Activated B cell treated with CpG ODN at 0.5 μM for 24 hours (primary cell): Measurements from ENCODE around the gene RHPN2. TPM values are rescaled to one million over a fixed set of nuclear protein-coding genes. Genes with fewer than 3 reads are reported as not detected.

ENCODE experiments used
- ATAC-seq: fragments of 200-7000 bp; cut with Tn5 transposase; one replicate; pipeline ENCODE4 v1.10.0; 2021; ENCODE audit warnings: low read depth, mild to moderate bottlenecking, moderate library complexity
- CTCF ChIA-PET: fragments of 350-600 bp; sonication (Branson Sonifier 250); formaldehyde crosslinking; loops from one replicate; lab custom pipeline; 2021; ENCODE audit warnings: antibody characterized with exemption; lab: Charles Lee
- POLR2A ChIA-PET: fragments of 350-600 bp; sonication (Branson Sonifier 250); formaldehyde crosslinking; loops from one replicate; lab custom pipeline; 2021; ENCODE audit warnings: antibody characterized with exemption; lab: Charles Lee
- DNase-seq: peaks from one replicate; pipeline ENCODE4 v3.0.0; 2022
- H3K27ac Mint-ChIP-seq: one replicate; pipeline ENCODE4 v1.8.0; 2020; ENCODE audit warnings: mixed read lengths
- H3K27me3 Mint-ChIP-seq: one replicate; pipeline ENCODE4 v1.8.0; 2021; ENCODE audit warnings: mixed read lengths
- H3K36me3 Mint-ChIP-seq: one replicate; pipeline ENCODE4 v1.8.0; 2021; ENCODE audit warnings: low read depth, mixed read lengths
- H3K4me1 Mint-ChIP-seq: one replicate; pipeline ENCODE4 v1.8.0; 2021; ENCODE audit warnings: mixed read lengths
- H3K4me3 Mint-ChIP-seq: one replicate; pipeline ENCODE4 v1.8.0; 2020; ENCODE audit warnings: mild to moderate bottlenecking, mixed read lengths
- H3K9me3 Mint-ChIP-seq: one replicate; pipeline ENCODE4 v1.8.0; 2020; ENCODE audit warnings: mixed read lengths
- CTCF ChIP-seq: fragments of 200-600 bp; IDR thresholded peaks from one replicate; pipeline ENCODE4 v1.8.0; 2022; ENCODE audit warnings: antibody characterized with exemption, mild to moderate bottlenecking
- intact Hi-C: fragments of 100-400 bp; cut with micrococcal nuclease; formaldehyde crosslinking; loops from one replicate; pipeline ENCODE4 v1.15.1; 2024
- total RNA-seq: library from RNA; stranded (reverse); gene quantifications from 2 replicates; pipeline ENCODE4 v1.2.3, GENCODE V29; 2022

Gene RHPN2
- total RNA-seq, 1 donor from 2014 or later = 1.7 TPM

DNA sequence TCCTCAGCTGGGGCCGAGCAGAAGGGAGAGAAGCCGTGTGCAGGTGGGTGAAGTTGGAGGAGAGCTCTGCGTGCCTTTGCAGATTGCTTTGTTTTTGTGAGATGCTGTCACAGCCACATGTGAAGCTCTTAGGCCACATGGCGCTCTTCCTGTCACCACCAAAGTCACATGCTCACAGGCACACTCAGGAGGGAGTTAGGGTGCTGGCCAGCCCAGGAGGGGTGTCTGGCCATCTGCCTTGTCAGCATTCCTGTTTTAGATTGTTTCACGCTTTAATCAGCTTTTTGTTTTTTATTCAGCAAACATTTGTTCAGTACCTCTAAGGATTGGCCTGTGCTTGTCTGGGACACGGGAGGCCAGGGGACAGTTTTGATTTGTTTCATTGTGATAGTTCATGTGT, 38.2 kb upstream of the RHPN2 start:
- Mint-ChIP-seq H3K27ac (no peak overlapping the region), H3K4me1 (no peaks in the 10 kb centered on the region), H3K27me3 (no peaks in the 10 kb centered on the region), H3K4me3 (no peak overlapping the region), H3K36me3 (peaks cover 69% of the 10 kb centered on the region), H3K9me3 (no peaks in the 10 kb centered on the region)
- TF ChIP-seq CTCF = no peak
- POLR2A ChIA-PET = no interaction called here
- ATAC-seq = no peak
- no peak for DNase-seq
- intact Hi-C loops = no loop called here
- CTCF ChIA-PET = no interaction called here

DNA sequence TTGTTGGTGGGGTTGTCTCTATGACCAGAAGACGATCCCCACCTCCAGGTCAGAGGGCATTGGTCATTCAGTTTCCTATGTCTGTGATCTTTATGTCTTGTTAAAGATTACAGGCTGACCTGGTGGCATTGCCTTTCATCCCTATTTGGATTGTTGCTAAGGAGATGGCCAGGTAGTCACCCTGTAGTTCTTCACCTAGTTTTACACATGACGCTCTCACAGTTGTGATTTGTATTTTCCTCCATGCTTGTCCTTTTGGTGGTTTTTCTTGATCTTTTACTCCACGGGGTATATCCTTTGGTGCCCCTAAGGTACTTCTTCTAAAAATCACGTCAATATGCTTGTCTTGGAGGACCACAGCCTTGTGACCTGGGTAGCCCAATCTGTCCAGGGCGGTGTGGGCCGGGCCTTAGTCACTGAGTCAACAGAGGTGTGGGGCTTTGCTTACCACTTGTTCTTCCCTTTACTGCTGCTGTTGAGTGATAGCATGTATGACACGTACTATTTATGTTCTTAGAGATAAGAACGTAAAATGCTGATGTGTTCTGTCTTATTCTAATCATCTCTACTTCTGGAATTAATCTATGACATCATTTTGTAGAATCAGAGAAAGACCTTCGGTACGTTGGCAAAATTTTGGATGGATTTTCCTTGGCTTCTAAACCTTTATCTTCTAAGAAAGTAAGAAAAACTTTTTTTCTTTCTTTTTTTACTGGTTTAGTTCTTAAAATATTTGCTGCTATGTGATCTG, 36.4 kb upstream of the RHPN2 start:
- Mint-ChIP-seq H3K27me3 (no peaks in the 10 kb centered on the region), H3K36me3 (peaks cover 73% of the 10 kb centered on the region), H3K4me3 (no peak overlapping the region), H3K4me1 (no peaks in the 10 kb centered on the region), H3K27ac (no peak overlapping the region), H3K9me3 (no peaks in the 10 kb centered on the region)
- POLR2A ChIA-PET = no interaction called here
- ATAC-seq (no peak), DNase-seq (no peak)
- intact Hi-C loops = no loop called here
- no peak for TF ChIP-seq CTCF
- CTCF ChIA-PET = no interaction called here

DNA sequence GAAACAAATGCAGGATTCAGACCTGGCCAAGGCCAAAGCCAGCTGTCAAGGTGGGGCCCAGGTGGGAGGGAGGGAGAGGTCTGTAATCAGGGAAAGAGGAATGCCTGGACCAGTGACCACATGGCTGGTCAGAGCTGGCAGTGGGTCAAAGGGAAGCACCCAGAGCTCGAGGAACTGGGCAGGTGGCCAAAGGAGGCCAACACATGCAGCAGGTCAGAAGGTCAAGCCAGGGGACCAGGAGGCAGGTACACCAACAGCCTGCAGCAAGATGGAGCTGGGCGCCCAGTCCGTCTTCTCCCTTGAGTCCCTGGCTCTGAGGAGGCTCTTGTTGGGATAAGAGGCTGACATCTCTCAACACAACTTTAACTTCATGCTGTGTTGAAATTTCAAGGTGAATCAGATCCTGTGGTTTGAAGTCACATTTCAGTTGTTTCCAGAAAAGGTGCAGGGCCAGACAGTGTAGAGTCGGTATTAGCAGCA, 33.4 kb upstream of the RHPN2 start:
- H3K27ac Mint-ChIP-seq = no peak overlapping the region
- POLR2A ChIA-PET = no interaction called here

GRCh38 chr19:33096005-33096404, 31.3 kb upstream of the RHPN2 start:
- H3K27ac Mint-ChIP-seq = no peak overlapping the region
- H3K4me3 Mint-ChIP-seq = no peak overlapping the region
- TF ChIP-seq CTCF = no peak
- CTCF ChIA-PET = no interaction called here
- H3K4me1 Mint-ChIP-seq = no peaks in the 10 kb centered on the region
- DNase-seq (no peak), ATAC-seq (no peak)
- H3K36me3 Mint-ChIP-seq = peaks cover 82% of the 10 kb centered on the region
- no peaks in the 10 kb centered on the region for H3K9me3 Mint-ChIP-seq
- POLR2A ChIA-PET = no interaction called here
- intact Hi-C loops = no loop called here
- H3K27me3 Mint-ChIP-seq = no peaks in the 10 kb centered on the region

More for the DNA sequence above, 33.4 kb upstream of the RHPN2 start:
- H3K4me1 Mint-ChIP-seq = no peaks in the 10 kb centered on the region
- no peak for ATAC-seq
- no peak for TF ChIP-seq CTCF
- CTCF ChIA-PET = no interaction called here
- peaks cover 81% of the 10 kb centered on the region for H3K36me3 Mint-ChIP-seq
- H3K4me3 Mint-ChIP-seq = no peak overlapping the region
- H3K9me3 Mint-ChIP-seq = no peaks in the 10 kb centered on the region
- DNase-seq = no peak
- intact Hi-C loops = no loop called here
- H3K27me3 Mint-ChIP-seq = no peaks in the 10 kb centered on the region

GRCh38 chr19:33094436-33095067, 29.9 kb upstream of the RHPN2 start:
- H3K4me1 Mint-ChIP-seq = no peaks in the 10 kb centered on the region
- intact Hi-C loops = no loop called here
- ChIA-PET CTCF (no interaction called here), POLR2A (no interaction called here)
- DNase-seq (no peak), ATAC-seq (no peak)
- H3K4me3 Mint-ChIP-seq = no peak overlapping the region
- no peaks in the 10 kb centered on the region for H3K9me3 Mint-ChIP-seq
- peaks cover 85% of the 10 kb centered on the region for H3K36me3 Mint-ChIP-seq
- TF ChIP-seq CTCF = no peak
- no peaks in the 10 kb centered on the region for H3K27me3 Mint-ChIP-seq
- no peak overlapping the region for H3K27ac Mint-ChIP-seq
